Stomach (tissue), 4 donors: ENCODE results near the gene RIN3.

Source experiments
- CTCF ChIP-seq, 7 experiments: fragments of 450-650 bp in 4 of 7; fragments of 200-600 bp in 3 of 7; sonication (generic) in 3 of 7; IDR thresholded peaks; one replicate each; pipeline ENCODE4 v1.5.1; 2016 to 2019; ENCODE audit warnings: antibody characterized with exemption in 7 of 7, control low read depth in 2 of 7, mild to moderate bottlenecking in 1 of 7
- EP300 ChIP-seq: sonication (generic); formaldehyde crosslinking; IDR thresholded peaks from one replicate; pipeline ENCODE4 v1.6.1; 2017; ENCODE audit warnings: antibody characterized with exemption
- POLR2A ChIP-seq, 4 donors: fragments of 450-650 bp; IDR thresholded peaks; one replicate each; pipeline ENCODE4 v1.6.1; 2016; ENCODE audit warnings: antibody characterized with exemption in 4 of 4, control low read depth in 2 of 4, mild to moderate bottlenecking in 1 of 4, moderate library complexity in 1 of 4
- POLR2AphosphoS5 ChIP-seq, 3 donors: sonication (generic); formaldehyde crosslinking; IDR thresholded peaks; one replicate each; pipeline ENCODE4 v1.6.1; 2016; ENCODE audit warnings: antibody characterized with exemption in 3 of 3

- TF ChIP-seq CTCF (IDR thresholded peaks at IDR 0.05) (no peak), EP300 (no peak), POLR2A (IDR thresholded peaks at IDR 0.05) (no peak), POLR2AphosphoS5 (IDR thresholded peaks at IDR 0.05) (no peak)
Measured at GRCh38 chr14:92633724-92634123, 120.1 kb downstream of the RIN3 start.
